ENCODE data around the gene DHRS13. TPM values are rescaled to one million over a fixed set of nuclear protein-coding genes. Genes with fewer than 3 reads are reported as not detected.
A peak's percentile ranks its signal among the peaks of the same experiment; 100 is the strongest.

The DHRS13 gene
- total RNA-seq, 3 donors from 2014 or later: 7.1 to 10.1 (median 7.3) TPM

- Histone ChIP-seq H3K36me3 (ENCODE audit: low read depth) (no peaks in the 10 kb centered on the region), H3K4me1 (ENCODE audit: low read depth) (peaks cover 26% of the 10 kb centered on the region), H3K4me3 (peak overlapping the region; percentile 54), H3K9me3 (no peaks in the 10 kb centered on the region)
- TF ChIP-seq, protein P1, sequence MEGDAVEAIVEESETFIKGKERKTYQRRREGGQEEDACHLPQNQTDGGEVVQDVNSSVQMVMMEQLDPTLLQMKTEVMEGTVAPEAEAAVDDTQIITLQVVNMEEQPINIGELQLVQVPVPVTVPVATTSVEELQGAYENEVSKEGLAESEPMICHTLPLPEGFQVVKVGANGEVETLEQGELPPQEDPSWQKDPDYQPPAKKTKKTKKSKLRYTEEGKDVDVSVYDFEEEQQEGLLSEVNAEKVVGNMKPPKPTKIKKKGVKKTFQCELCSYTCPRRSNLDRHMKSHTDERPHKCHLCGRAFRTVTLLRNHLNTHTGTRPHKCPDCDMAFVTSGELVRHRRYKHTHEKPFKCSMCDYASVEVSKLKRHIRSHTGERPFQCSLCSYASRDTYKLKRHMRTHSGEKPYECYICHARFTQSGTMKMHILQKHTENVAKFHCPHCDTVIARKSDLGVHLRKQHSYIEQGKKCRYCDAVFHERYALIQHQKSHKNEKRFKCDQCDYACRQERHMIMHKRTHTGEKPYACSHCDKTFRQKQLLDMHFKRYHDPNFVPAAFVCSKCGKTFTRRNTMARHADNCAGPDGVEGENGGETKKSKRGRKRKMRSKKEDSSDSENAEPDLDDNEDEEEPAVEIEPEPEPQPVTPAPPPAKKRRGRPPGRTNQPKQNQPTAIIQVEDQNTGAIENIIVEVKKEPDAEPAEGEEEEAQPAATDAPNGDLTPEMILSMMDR (IDR thresholded peaks at IDR 0.05): no peak
- intact Hi-C loops (cut with DNase I, micrococcal nuclease): no loop called here
- ATAC-seq (no peak), DNase-seq (peak; percentile 69 to 89 (median 78))
Measured at GRCh38 chr17:28950017-28950751, 47.3 kb upstream of the DHRS13 start.

- Histone ChIP-seq H3K36me3 (ENCODE audit: low read depth) (no peaks in the 10 kb centered on the region), H3K4me3 (peak overlapping the region; percentile 54), H3K4me1 (ENCODE audit: low read depth) (peaks cover 26% of the 10 kb centered on the region), H3K9me3 (no peaks in the 10 kb centered on the region)
- TF ChIP-seq, protein P1 (IDR thresholded peaks at IDR 0.05): no peak
- DNase-seq (peak; percentile 79 to 80 (median 79)), ATAC-seq (no peak)
- intact Hi-C loops (cut with DNase I, micrococcal nuclease): no loop called here
Measured at GRCh38 chr17:28949185-28950016, 46.5 kb upstream of the DHRS13 start.

DNA sequence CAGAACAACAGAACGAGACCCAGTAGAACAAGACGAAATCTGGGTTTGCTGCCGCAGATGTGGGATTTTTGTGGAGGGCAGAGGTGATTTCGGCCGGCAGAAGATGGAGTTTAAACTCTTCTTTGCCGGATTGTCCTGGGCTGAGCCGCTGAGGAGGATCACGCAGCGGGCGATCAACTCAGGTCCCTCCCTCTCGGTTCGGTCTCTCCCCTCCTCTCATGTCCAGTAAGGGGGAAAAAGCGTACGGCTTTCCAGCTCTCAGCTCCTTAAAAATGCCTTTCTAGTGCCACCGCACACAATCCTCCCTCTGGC is 46.0 kb upstream of the DHRS13 start:
- intact Hi-C loops (cut with DNase I, micrococcal nuclease): no loop called here
- TF ChIP-seq, protein P1 (IDR thresholded peaks at IDR 0.05): no peak
- peaks cover 26% of the 10 kb centered on the region for H3K4me1 ChIP-seq (ENCODE audit: low read depth)
- H3K4me3 ChIP-seq: peak overlapping the region; percentile 54
- ATAC-seq: no peak
- no peaks in the 10 kb centered on the region for H3K9me3 ChIP-seq
- no peaks in the 10 kb centered on the region for H3K36me3 ChIP-seq (ENCODE audit: low read depth)
- no peak for DNase-seq

- intact Hi-C loops (cut with DNase I, micrococcal nuclease): no loop called here
- Histone ChIP-seq H3K4me1 (ENCODE audit: low read depth) (peaks cover 26% of the 10 kb centered on the region), H3K36me3 (ENCODE audit: low read depth) (no peaks in the 10 kb centered on the region), H3K4me3 (no peak overlapping the region), H3K9me3 (no peaks in the 10 kb centered on the region)
- TF ChIP-seq, protein P1 (IDR thresholded peaks at IDR 0.05): no peak
- ATAC-seq: no peak
- DNase-seq: no peak
Measured at GRCh38 chr17:28948342-28948741, 45.5 kb upstream of the DHRS13 start.

- no peak for DNase-seq
- TF ChIP-seq, protein P1 (IDR thresholded peaks at IDR 0.05): no peak
- intact Hi-C loops (cut with DNase I, micrococcal nuclease): no loop called here
- Histone ChIP-seq H3K4me3 (no peak overlapping the region), H3K9me3 (no peaks in the 10 kb centered on the region), H3K36me3 (ENCODE audit: low read depth) (no peaks in the 10 kb centered on the region), H3K4me1 (ENCODE audit: low read depth) (peaks cover 22% of the 10 kb centered on the region)
- ATAC-seq: no peak
Measured at GRCh38 chr17:28947639-28948038, 44.8 kb upstream of the DHRS13 start.

Data from mucosa of descending colon (tissue), 3 donors.